BE2C (cell line): Measurements from ENCODE around the gene H2BK1.

Source experiments
- DNase-seq: peaks from one replicate; pipeline ENCODE4 v3.0.0-alpha.2; 2020
- H3K27me3 ChIP-seq: fragments of 250-450 bp; sonication (Bioruptor Pico); 2 replicates; pipeline ENCODE4 v1.5.1; 2020; ENCODE audit warnings: mild to moderate bottlenecking
- H3K36me3 ChIP-seq: fragments of 250-450 bp; sonication (Bioruptor Pico); 2 replicates; pipeline ENCODE4 v1.5.1; 2020; ENCODE audit warnings: mild to moderate bottlenecking
- H3K4me1 ChIP-seq: fragments of 250-450 bp; sonication (Bioruptor Pico); 2 replicates; pipeline ENCODE4 v1.5.1; 2020
- H3K4me3 ChIP-seq: 2 replicates; pipeline ENCODE4 v1.5.1; 2011; ENCODE audit warnings: low read depth, low read length
- H3K9me3 ChIP-seq: fragments of 250-450 bp; sonication (Bioruptor Pico); 2 replicates; pipeline ENCODE4 v1.5.1; 2020
- TF ChIP-seq, protein P1 (sequence below): IDR thresholded peaks from 2 replicates; pipeline ENCODE4 v1.5.1; 2012; ENCODE audit warnings: mild to moderate bottlenecking, low read depth, low read length

H2BK1 gene

DNA sequence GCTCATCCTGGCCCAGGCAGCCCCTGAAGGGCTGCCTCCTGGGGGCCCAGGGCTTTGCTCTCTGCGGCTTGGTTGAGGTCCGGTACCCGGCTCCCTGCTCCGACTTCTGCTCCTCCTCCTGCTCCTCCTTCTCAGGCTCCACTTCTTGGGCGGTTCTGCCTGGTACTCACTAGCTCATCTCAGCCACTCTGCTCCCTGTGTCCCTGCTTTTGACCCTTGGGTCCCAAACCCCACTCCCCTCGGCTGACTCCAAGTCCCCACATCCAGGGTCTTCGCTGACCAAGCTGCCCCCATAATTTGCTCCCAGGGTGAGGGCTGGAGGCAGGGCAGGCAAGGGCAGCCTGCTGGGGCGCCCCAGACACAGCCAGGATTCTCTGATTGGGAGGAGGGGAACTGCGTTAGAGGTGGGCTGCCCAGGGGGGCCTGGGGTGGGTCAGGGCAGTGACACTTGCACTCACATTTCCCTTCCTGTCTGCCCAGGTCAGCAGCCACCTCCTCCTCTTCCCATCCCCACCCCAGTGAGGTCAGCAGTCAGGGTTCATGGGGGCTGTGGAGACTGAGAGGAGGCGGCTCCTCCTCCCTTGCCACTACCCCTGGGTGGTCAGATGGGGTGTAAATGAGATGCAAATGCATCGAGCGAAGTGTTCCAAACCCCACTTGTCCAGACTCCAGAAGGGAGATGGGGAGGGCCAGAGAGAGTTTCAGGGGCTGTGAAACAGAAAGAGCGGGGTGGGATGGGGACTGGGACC, 36.0 kb upstream of the H2BK1 start:
- Histone ChIP-seq H3K4me1 (peaks cover 13% of the 10 kb centered on the region), H3K4me3 (no peak overlapping the region)

DNA sequence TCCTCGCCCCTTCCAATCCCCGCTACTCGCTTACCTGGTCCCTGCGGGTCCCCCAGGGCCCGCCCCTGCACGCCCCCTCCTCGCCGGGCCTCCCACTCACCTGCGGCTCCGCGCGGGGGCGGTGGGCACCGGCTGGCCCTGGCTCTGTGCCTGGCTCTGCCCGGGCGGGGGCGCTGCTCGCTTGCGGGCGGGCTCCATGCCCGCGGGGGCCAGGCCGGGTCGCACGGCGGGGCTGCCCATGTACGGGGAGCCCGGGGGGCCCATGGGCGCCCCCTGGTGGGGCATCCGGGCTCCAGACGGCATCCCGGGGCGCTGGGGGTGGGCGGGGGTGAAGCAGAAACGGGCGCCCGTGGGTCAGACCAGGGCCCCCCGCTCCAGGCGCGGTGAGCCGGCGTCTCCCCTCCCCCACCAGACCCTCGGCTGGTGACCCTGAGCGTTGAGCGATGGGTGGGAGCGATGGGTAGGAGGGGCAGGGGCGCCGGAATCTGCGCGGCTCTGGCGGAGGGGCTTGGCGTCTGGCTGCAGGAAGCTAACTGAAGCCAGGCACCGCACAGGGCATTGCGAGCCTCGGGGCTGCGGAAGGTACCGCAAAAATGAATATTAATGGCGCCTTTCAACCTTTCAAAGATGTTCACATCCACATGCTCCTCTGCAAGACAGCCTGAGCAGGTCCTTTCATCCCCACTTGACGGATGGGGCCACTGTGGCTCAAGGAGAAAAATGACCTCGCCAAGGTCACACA, 35.2 kb upstream of the H2BK1 start:
- DNase-seq: peak; percentile 74
- no peaks in the 10 kb centered on the region for H3K9me3 ChIP-seq
- TF ChIP-seq, protein P1, sequence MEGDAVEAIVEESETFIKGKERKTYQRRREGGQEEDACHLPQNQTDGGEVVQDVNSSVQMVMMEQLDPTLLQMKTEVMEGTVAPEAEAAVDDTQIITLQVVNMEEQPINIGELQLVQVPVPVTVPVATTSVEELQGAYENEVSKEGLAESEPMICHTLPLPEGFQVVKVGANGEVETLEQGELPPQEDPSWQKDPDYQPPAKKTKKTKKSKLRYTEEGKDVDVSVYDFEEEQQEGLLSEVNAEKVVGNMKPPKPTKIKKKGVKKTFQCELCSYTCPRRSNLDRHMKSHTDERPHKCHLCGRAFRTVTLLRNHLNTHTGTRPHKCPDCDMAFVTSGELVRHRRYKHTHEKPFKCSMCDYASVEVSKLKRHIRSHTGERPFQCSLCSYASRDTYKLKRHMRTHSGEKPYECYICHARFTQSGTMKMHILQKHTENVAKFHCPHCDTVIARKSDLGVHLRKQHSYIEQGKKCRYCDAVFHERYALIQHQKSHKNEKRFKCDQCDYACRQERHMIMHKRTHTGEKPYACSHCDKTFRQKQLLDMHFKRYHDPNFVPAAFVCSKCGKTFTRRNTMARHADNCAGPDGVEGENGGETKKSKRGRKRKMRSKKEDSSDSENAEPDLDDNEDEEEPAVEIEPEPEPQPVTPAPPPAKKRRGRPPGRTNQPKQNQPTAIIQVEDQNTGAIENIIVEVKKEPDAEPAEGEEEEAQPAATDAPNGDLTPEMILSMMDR: peak; percentile 41; the same call in 1 of the 2 replicates
- H3K27me3 ChIP-seq: peaks cover 4% of the 10 kb centered on the region
- peak overlapping the region; percentile 31 for H3K4me3 ChIP-seq
- peaks cover 3% of the 10 kb centered on the region; the same call in 1 of the 2 replicates for H3K36me3 ChIP-seq
- H3K4me1 ChIP-seq: peaks cover 13% of the 10 kb centered on the region

More for the DNA sequence above, 36.0 kb upstream of the H2BK1 start:
- Histone ChIP-seq H3K27me3 (peaks cover 4% of the 10 kb centered on the region), H3K9me3 (no peaks in the 10 kb centered on the region), H3K36me3 (no peaks in the 10 kb centered on the region; the same call in 1 of the 2 replicates)
- no peak for DNase-seq
- TF ChIP-seq, protein P1: no peak

DNA sequence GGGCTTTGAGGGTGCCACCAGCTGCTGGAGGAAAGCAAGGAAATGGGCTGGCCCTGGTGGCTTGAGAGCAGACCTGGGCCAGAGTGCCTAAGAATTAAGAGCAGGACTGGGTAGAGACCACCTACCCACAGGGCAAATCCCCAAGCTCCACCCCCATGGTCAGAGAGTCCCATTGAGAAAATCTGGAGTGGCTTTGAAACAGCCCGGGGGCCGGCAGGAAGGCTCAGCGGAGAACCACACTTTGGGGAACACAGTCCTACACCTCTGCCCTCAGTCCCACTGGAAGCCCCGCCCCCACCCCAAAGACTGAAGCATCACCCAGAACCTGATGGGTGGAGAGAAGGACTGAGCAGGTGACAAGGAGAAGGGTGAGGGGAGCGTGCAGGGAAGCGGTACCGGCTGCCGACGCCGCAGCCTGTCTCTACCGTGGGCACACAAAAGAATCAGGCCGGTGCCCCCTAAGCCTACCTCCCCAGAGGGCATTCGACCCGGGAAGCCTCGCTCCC, 34.6 kb upstream of the H2BK1 start:
- no peak for DNase-seq
- Histone ChIP-seq H3K27me3 (peaks cover 4% of the 10 kb centered on the region), H3K9me3 (no peaks in the 10 kb centered on the region), H3K4me1 (peaks cover 13% of the 10 kb centered on the region), H3K4me3 (peak overlapping the region; percentile 31), H3K36me3 (peaks cover 3% of the 10 kb centered on the region; the same call in 1 of the 2 replicates)
- TF ChIP-seq, protein P1: no peak

DNA sequence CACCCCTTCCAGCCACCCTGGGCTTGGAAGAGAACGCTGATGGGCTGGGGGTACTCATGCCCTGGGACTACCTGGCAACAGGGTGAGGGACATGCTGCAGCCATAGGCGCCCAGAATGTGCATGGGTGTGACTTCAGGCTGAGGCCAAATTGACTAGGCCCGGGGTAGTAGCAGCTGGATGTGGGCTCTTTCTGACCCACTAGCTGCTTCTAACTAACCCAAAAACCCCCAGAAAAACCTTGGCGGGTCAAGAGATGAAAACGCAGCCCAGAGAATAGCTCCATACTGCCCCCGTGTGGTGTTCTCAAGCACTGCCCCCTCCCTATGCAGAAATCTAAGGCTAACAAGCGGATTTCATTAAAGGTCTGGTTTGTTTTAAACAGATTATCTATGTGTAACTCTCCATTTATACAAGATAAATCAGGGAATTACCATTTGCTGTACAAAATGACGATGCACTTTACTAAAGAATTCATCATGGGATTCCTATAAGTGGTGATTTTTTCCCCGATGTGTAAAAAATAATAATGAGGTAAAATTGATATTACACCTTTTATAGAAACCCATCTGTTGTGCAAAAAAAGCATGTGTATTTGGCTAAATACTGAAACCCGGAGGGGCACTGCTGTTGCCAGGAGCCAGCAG, 34.0 kb upstream of the H2BK1 start:
- H3K4me3 ChIP-seq: no peak overlapping the region
- TF ChIP-seq, protein P1: peak; percentile 96

DNA sequence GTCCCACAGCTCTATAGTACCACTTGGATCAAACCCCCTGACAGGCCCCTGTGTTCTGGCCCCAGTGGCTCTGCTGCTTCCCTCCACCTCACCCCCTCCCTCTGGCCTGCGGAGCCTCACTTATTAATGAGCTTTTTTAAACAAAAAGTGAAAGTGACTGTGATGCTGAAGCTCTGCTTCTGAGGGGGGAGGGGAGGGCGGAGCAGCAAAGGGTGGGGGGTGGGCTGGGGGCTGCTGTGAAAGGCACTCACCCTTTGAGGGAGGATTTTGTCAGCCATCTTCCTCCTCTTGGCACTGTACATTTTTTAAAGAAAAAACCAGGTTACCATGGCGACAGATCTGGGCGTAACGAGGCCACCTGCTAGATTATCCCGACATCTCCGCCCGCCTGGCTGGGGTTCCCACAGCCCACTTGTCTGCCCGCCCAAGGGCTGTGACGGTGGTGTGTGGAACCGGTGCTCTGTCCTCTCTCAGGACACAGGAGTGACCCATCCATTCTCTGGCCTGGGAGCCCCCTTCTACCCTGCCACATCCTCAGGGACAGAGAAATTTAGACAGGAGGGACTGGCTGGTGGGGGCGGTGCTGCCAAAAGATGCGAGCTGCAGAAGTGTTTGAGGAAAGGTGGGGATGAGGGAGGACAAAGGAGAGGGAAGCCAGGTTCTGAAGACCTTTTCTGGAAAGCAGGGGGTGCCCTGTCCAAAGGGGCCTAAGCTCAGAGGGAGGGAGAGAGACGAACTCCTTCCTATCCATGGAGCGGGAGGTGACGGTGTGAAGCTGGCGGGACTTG, 33.3 kb upstream of the H2BK1 start:
- peaks cover 3% of the 10 kb centered on the region for H3K36me3 ChIP-seq
- H3K4me3 ChIP-seq: peak overlapping the region; percentile 23
- TF ChIP-seq, protein P1: no peak
- H3K27me3 ChIP-seq: peaks cover 4% of the 10 kb centered on the region
- no peak for DNase-seq
- H3K9me3 ChIP-seq: no peaks in the 10 kb centered on the region
- peaks cover 13% of the 10 kb centered on the region for H3K4me1 ChIP-seq

More for the DNA sequence above, 34.0 kb upstream of the H2BK1 start:
- Histone ChIP-seq H3K4me1 (peaks cover 13% of the 10 kb centered on the region), H3K9me3 (no peaks in the 10 kb centered on the region), H3K27me3 (peaks cover 4% of the 10 kb centered on the region), H3K36me3 (peaks cover 3% of the 10 kb centered on the region; the same call in 1 of the 2 replicates)
- peak; percentile 66 for DNase-seq
